22Rv1 (cell line): Measurements from ENCODE around the gene CCNE1.

ENCODE experiments used
- CTCF ChIP-seq: fragments of 450-650 bp; IDR thresholded peaks from 2 replicates; pipeline ENCODE4 v1.5.1; 2017; ENCODE audit warnings: mild to moderate bottlenecking
- ZFX ChIP-seq: fragments of 450-650 bp; IDR thresholded peaks from 2 replicates; pipeline ENCODE4 v1.6.1; 2017; ENCODE audit warnings: antibody characterized with exemption, borderline replicate concordance

- TF ChIP-seq CTCF (no peak), ZFX (no peak)
Observed at GRCh38 chr19:29837448-29837981, 25.7 kb downstream of the CCNE1 start.
